H9 (cell line): ENCODE measurements around the gene SKAP1. TPM values are rescaled to one million over a fixed set of nuclear protein-coding genes. Genes with fewer than 3 reads are reported as not detected.

ENCODE experiments used
- DNase-seq: peaks from one replicate; pipeline ENCODE4 v3.0.0-alpha.2; 2017
- H2AFZ ChIP-seq: one replicate; pipeline ENCODE4 v1.6.1; 2013; ENCODE audit warnings: mild to moderate bottlenecking, low read length, control low read depth, moderate library complexity
- H2AK5ac ChIP-seq: 2 replicates; pipeline ENCODE4 v1.6.1; 2013; ENCODE audit warnings: low read length, control low read depth, mixed read lengths; ENCODE audit not compliant: insufficient read length
- H2BK120ac ChIP-seq: one replicate; pipeline ENCODE4 v1.6.1; 2013; ENCODE audit warnings: low read depth, mild to moderate bottlenecking, low read length, control low read depth, inconsistent platforms; ENCODE audit not compliant: poor library complexity, severe bottlenecking
- H2BK12ac ChIP-seq: 2 replicates; pipeline ENCODE4 v1.6.1; 2013; ENCODE audit warnings: low read length, control low read depth, mixed read lengths, low read depth; ENCODE audit not compliant: insufficient read length
- H2BK15ac ChIP-seq: 2 replicates; pipeline ENCODE4 v1.6.1; 2013; ENCODE audit warnings: low read depth, low read length, control low read depth
- H2BK20ac ChIP-seq: one replicate; pipeline ENCODE4 v1.6.1; 2013; ENCODE audit warnings: low read depth, mild to moderate bottlenecking, low read length, control low read depth, inconsistent platforms; ENCODE audit not compliant: poor library complexity, severe bottlenecking
- H2BK5ac ChIP-seq: 2 replicates; pipeline ENCODE4 v1.6.1; 2013; ENCODE audit warnings: low read length, control low read depth, mixed read lengths; ENCODE audit not compliant: insufficient read length
- H3K14ac ChIP-seq: 2 replicates; pipeline ENCODE4 v1.6.1; 2013; ENCODE audit warnings: low read length, control low read depth; ENCODE audit not compliant: insufficient read depth
- H3K18ac ChIP-seq: 2 replicates; pipeline ENCODE4 v1.6.1; 2013; ENCODE audit warnings: low read depth, mild to moderate bottlenecking, mixed read lengths, low read length, control low read depth; ENCODE audit not compliant: insufficient read length
- H3K23ac ChIP-seq: 2 replicates; pipeline ENCODE4 v1.6.1; 2013; ENCODE audit warnings: low read length, control low read depth, mixed read lengths, low read depth; ENCODE audit not compliant: insufficient read length
- H3K23me2 ChIP-seq: 2 replicates; pipeline ENCODE4 v1.6.1; 2013; ENCODE audit warnings: low read depth, mild to moderate bottlenecking, mixed read lengths, low read length, control low read depth; ENCODE audit not compliant: insufficient read length, poor library complexity, severe bottlenecking
- H3K27ac ChIP-seq: 2 replicates; pipeline ENCODE4 v1.5.1; 2013; ENCODE audit warnings: low read length, control low read depth, mixed read lengths, low read depth; ENCODE audit not compliant: insufficient read length
- H3K27me3 ChIP-seq: 2 replicates; pipeline ENCODE4 v1.6.1; 2013; ENCODE audit warnings: low read length, control low read depth, inconsistent platforms; ENCODE audit not compliant: insufficient read depth
- H3K4ac ChIP-seq: 2 replicates; pipeline ENCODE4 v1.6.1; 2013; ENCODE audit warnings: low read depth, mild to moderate bottlenecking, control low read depth, inconsistent platforms, low read length, moderate library complexity
- H3K4me1 ChIP-seq: 2 replicates; pipeline ENCODE4 v1.6.1; 2013; ENCODE audit warnings: low read length, control low read depth, inconsistent platforms; ENCODE audit not compliant: insufficient read depth
- H3K4me2 ChIP-seq: 2 replicates; pipeline ENCODE4 v1.6.1; 2013; ENCODE audit warnings: low read length, control low read depth, mixed read lengths; ENCODE audit not compliant: insufficient read length, insufficient read depth
- H3K56ac ChIP-seq: 2 replicates; pipeline ENCODE4 v1.6.1; 2013; ENCODE audit warnings: low read depth, mild to moderate bottlenecking, mixed read lengths, low read length, control low read depth; ENCODE audit not compliant: insufficient read length
- H3K79me1 ChIP-seq: 2 replicates; pipeline ENCODE4 v1.6.1; 2013; ENCODE audit warnings: low read depth, mild to moderate bottlenecking, moderate library complexity, low read length, control low read depth, inconsistent platforms; ENCODE audit not compliant: insufficient read depth, poor library complexity, severe bottlenecking
- H3K79me2 ChIP-seq: 2 replicates; pipeline ENCODE4 v1.6.1; 2013; ENCODE audit warnings: low read length, control low read depth, inconsistent platforms; ENCODE audit not compliant: insufficient read depth
- H3K9ac ChIP-seq: 2 replicates; pipeline ENCODE4 v1.6.1; 2013; ENCODE audit warnings: low read length, control low read depth, mixed read lengths; ENCODE audit not compliant: insufficient read length; ENCODE audit errors: extremely low read depth
- H3K9me3 ChIP-seq: one replicate; pipeline ENCODE4 v1.6.1; 2013; ENCODE audit warnings: low read depth, low read length, inconsistent platforms; ENCODE audit not compliant: control insufficient read depth
- H3T11ph ChIP-seq: one replicate; pipeline ENCODE4 v1.6.1; 2013; ENCODE audit warnings: mild to moderate bottlenecking, low read length, control low read depth, inconsistent platforms
- H4K20me1 ChIP-seq: one replicate; pipeline ENCODE4 v1.6.1; 2013; ENCODE audit not compliant: control insufficient read depth, insufficient read length, insufficient read depth
- H4K5ac ChIP-seq: 2 replicates; pipeline ENCODE4 v1.6.1; 2013; ENCODE audit warnings: low read depth, mild to moderate bottlenecking, mixed read lengths, low read length, control low read depth; ENCODE audit not compliant: insufficient read length
- H4K8ac ChIP-seq: replicated peaks from 2 replicates; pipeline ENCODE4 v1.6.1; 2013; ENCODE audit warnings: low read length, control low read depth, mixed read lengths, low read depth; ENCODE audit not compliant: insufficient read length
- H4K91ac ChIP-seq: 2 replicates; pipeline ENCODE4 v1.6.1; 2013; ENCODE audit warnings: low read depth, mild to moderate bottlenecking, moderate library complexity, mixed read lengths, low read length, control low read depth; ENCODE audit not compliant: insufficient read length
- H3K27ac Mint-ChIP-seq, 3 experiments: 2 replicates in 2 of 3; 3 replicates in 1 of 3; pipeline ENCODE4 v1.8.0; 2020 to 2021; ENCODE audit warnings: mixed read lengths in 3 of 3, mild to moderate bottlenecking in 1 of 3, moderate library complexity in 1 of 3
- H3K27me3 Mint-ChIP-seq: 2 replicates; pipeline ENCODE4 v1.8.0; 2021; ENCODE audit warnings: low read depth, mild to moderate bottlenecking, moderate library complexity, mixed read lengths
- H3K36me3 Mint-ChIP-seq, 3 experiments: 2 replicates in 2 of 3; 3 replicates in 1 of 3; pipeline ENCODE4 v1.8.0; 2020 to 2021; ENCODE audit warnings: low read depth in 3 of 3, mixed read lengths in 3 of 3; ENCODE audit not compliant: insufficient read depth in 1 of 3
- H3K4me1 Mint-ChIP-seq, 2 experiments: 2 replicates each; pipeline ENCODE4 v1.8.0; 2020; ENCODE audit warnings: mixed read lengths in 2 of 2
- H3K4me3 Mint-ChIP-seq, 2 experiments: 2 replicates in 1 of 2; 3 replicates in 1 of 2; pipeline ENCODE4 v1.8.0; 2020 to 2021; ENCODE audit warnings: mild to moderate bottlenecking in 2 of 2, mixed read lengths in 2 of 2, moderate library complexity in 1 of 2
- H3K9me3 Mint-ChIP-seq, 2 experiments: 2 replicates in 1 of 2; 3 replicates in 1 of 2; pipeline ENCODE4 v1.8.0; 2020; ENCODE audit warnings: mild to moderate bottlenecking in 2 of 2, mixed read lengths in 2 of 2, moderate library complexity in 1 of 2
- CTCF ChIP-seq: fragments of 200-600 bp; sonication (generic); conservative IDR thresholded peaks from 3 replicates; pipeline ENCODE4 v1.8.0; 2021; ENCODE audit warnings: antibody characterized with exemption, mild to moderate bottlenecking
- WGBS: extraction: QIAGEN DNeasy Blood & Tissue Kit; methylation state at CpG from one replicate; pipeline ENCODE4 v1.1.7; 2013; ENCODE audit warnings: missing lambda C conversion rate, low lambda C conversion rate, mixed read lengths; ENCODE audit not compliant: insufficient read length; ENCODE audit errors: extremely low coverage; 5-methylcytosine and 5-hydroxymethylcytosine counted together
- microRNA-seq: library from miRNA; unstranded; fragments of <30 nt; microRNA quantifications from one replicate; pipeline ENCODE4, GENCODE V29; 2020; ENCODE audit warnings: borderline microRNAs expressed
- total RNA-seq: library from RNA; stranded (reverse); gene quantifications from 2 replicates; pipeline ENCODE4 v1.2.1, GENCODE V29; 2021

Gene SKAP1
- total RNA-seq, 1 experiment from 2014 or later, result not detected

GRCh38 chr17:48084932-48085331 is 345.1 kb downstream of the SKAP1 start:
- Histone ChIP-seq H3K27me3 (no peaks in the 10 kb centered on the region), H2AK5ac (no peak overlapping the region), H4K91ac (no peak overlapping the region), H3K4ac (no peak overlapping the region), H3K14ac (no peak overlapping the region), H2BK15ac (no peak overlapping the region), H3K23ac (no peak overlapping the region), H3K18ac (no peak overlapping the region), H3K79me2 (peaks cover 15% of the 10 kb centered on the region; the same call in 1 of the 2 replicates), H3K56ac (no peak overlapping the region), H3K23me2 (no peaks in the 10 kb centered on the region), H2BK120ac (no peak overlapping the region), H3K27ac (no peak overlapping the region), H3K79me1 (no peaks in the 10 kb centered on the region), H2BK20ac (no peak overlapping the region), H4K5ac (no peak overlapping the region), H4K8ac (no peak overlapping the region), H3K9me3 (no peaks in the 10 kb centered on the region), H2BK5ac (no peak overlapping the region), H2BK12ac (no peak overlapping the region), H3K4me1 (no peaks in the 10 kb centered on the region), H4K20me1 (no peaks in the 10 kb centered on the region), H3T11ph (no peak overlapping the region), H2AFZ (no peak overlapping the region), H3K4me2 (no peak overlapping the region), H3K9ac (no peak overlapping the region)
- H3K27me3 Mint-ChIP-seq, result no peaks in the 10 kb centered on the region
- no peak overlapping the region for H3K4me3 Mint-ChIP-seq
- DNase-seq, result no peak
- H3K36me3 Mint-ChIP-seq, result peaks cover 0 to 9% (median 4%) of the 10 kb centered on the region in 3 experiments; a peak in 4 of 7 replicates
- H3K4me1 Mint-ChIP-seq, result no peaks in the 10 kb centered on the region
- no peak for TF ChIP-seq CTCF
- no peak overlapping the region; a peak in 1 of 7 replicates for H3K27ac Mint-ChIP-seq
- no CpG with 5 or more reads among the region's 2 CpGs for WGBS
- no peaks in the 10 kb centered on the region for H3K9me3 Mint-ChIP-seq

Small RNAs within 50 kb of the gene (microRNA-seq; reads per million reads assigned to microRNA genes)
- gene MIR1203, result not detected

Other genes starting within 250 kb of the SKAP1 start
- not detected in 2 replicates for gene HOXB1, start 100.8 kb upstream of the SKAP1 start, total RNA-seq
- not detected in 2 replicates for gene HOXB2, start 114.9 kb upstream of the SKAP1 start, total RNA-seq
- gene HOXB4, start 148.1 kb upstream of the SKAP1 start, total RNA-seq, result not detected in 2 replicates
- gene HOXB3, start 160.0 kb upstream of the SKAP1 start, total RNA-seq, result not detected in 2 replicates
- gene HOXB5, start 163.6 kb upstream of the SKAP1 start, total RNA-seq, result not detected in 2 replicates
- gene HOXB6, start 174.8 kb upstream of the SKAP1 start, total RNA-seq, result not detected in 2 replicates
- gene HOXB7, start 180.8 kb upstream of the SKAP1 start, total RNA-seq, result not detected in 2 replicates
- not detected in 2 replicates for gene HOXB8, start 185.1 kb upstream of the SKAP1 start, total RNA-seq
- gene HOXB9, start 196.1 kb upstream of the SKAP1 start, total RNA-seq, result not detected in 2 replicates